ENCODE measurements around the gene CREB3.

DNA sequence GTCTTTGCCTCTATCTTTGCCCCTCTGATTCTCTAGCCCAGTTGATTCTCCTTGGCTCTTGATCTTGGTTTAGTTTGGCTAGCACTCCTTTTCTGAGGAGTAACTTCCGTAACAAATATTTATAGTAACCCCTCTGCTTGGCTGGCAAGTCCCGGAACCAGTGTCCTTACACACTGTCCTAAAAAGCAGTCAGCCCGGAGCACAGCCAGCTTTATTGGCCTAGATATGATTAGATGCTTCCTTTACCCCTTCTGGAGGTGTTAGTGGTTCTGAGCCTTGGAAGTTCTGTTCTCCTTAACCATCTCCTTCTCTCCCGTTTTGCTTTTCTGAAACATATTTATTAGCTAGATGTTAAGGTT, 38.6 kb downstream of the CREB3 start:
- TF ChIP-seq, protein P1, sequence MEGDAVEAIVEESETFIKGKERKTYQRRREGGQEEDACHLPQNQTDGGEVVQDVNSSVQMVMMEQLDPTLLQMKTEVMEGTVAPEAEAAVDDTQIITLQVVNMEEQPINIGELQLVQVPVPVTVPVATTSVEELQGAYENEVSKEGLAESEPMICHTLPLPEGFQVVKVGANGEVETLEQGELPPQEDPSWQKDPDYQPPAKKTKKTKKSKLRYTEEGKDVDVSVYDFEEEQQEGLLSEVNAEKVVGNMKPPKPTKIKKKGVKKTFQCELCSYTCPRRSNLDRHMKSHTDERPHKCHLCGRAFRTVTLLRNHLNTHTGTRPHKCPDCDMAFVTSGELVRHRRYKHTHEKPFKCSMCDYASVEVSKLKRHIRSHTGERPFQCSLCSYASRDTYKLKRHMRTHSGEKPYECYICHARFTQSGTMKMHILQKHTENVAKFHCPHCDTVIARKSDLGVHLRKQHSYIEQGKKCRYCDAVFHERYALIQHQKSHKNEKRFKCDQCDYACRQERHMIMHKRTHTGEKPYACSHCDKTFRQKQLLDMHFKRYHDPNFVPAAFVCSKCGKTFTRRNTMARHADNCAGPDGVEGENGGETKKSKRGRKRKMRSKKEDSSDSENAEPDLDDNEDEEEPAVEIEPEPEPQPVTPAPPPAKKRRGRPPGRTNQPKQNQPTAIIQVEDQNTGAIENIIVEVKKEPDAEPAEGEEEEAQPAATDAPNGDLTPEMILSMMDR (IDR thresholded peaks at IDR 0.05), result no peak
- TF ChIP-seq POLR2AphosphoS5 (IDR thresholded peaks at IDR 0.05) (no peak), POLR2A (IDR thresholded peaks at IDR 0.05) (no peak)

Measured in breast epithelium (tissue), 3 donors.